ENCODE data around the gene RGS7.
A peak's percentile ranks its signal among the peaks of the same experiment; 100 is the strongest.
"Not testable (repeated sequence)": the region's sequence is repeated elsewhere in the genome, so short reads cannot be mapped to it uniquely, and the experiment has no call there.

The RGS7 gene

GRCh38 chr1:241097479-241097878 lies 259.5 kb downstream of the RGS7 start:
- no peaks in the 10 kb centered on the region for H3K27me3 ChIP-seq (ENCODE audit: control insufficient read depth, insufficient read depth, low read length)
- no peaks in the 10 kb centered on the region for H3K36me3 ChIP-seq (ENCODE audit: insufficient read depth, low read length)
- peaks cover 3% of the 10 kb centered on the region for H3K4me1 ChIP-seq (ENCODE audit: control insufficient read depth, insufficient read depth, low read length)
- H3K9me3 ChIP-seq (replicated peaks; ENCODE audit: low read length), result no peaks in the 10 kb centered on the region
- H3K4me2 ChIP-seq (ENCODE audit: low read length), result no peak overlapping the region
- H3K9ac ChIP-seq (ENCODE audit: low read depth, low read length), result no peak overlapping the region
- no peak overlapping the region for H3K4me3 ChIP-seq (ENCODE audit: low read length)

- Histone ChIP-seq H3K9me3 (replicated peaks; ENCODE audit: low read length) (no peaks in the 10 kb centered on the region), H3K4me2 (ENCODE audit: low read length) (no peak overlapping the region), H3K4me3 (ENCODE audit: low read length) (no peak overlapping the region), H3K4me1 (ENCODE audit: control insufficient read depth, insufficient read depth, low read length) (no peaks in the 10 kb centered on the region), H3K9ac (ENCODE audit: low read depth, low read length) (no peak overlapping the region), H3K36me3 (ENCODE audit: insufficient read depth, low read length) (no peaks in the 10 kb centered on the region), H3K27me3 (ENCODE audit: control insufficient read depth, insufficient read depth, low read length) (no peaks in the 10 kb centered on the region)
Measured at GRCh38 chr1:241096982-241097381, 260.0 kb downstream of the RGS7 start.

GRCh38 chr1:241095847-241096246 lies 261.2 kb downstream of the RGS7 start:
- Histone ChIP-seq H3K9me3 (replicated peaks; ENCODE audit: low read length) (no peaks in the 10 kb centered on the region), H3K9ac (ENCODE audit: low read depth, low read length) (no peak overlapping the region), H3K4me3 (ENCODE audit: low read length) (no peak overlapping the region), H3K27me3 (ENCODE audit: control insufficient read depth, insufficient read depth, low read length) (no peaks in the 10 kb centered on the region), H3K4me1 (ENCODE audit: control insufficient read depth, insufficient read depth, low read length) (no peaks in the 10 kb centered on the region), H3K36me3 (ENCODE audit: insufficient read depth, low read length) (no peaks in the 10 kb centered on the region), H3K4me2 (ENCODE audit: low read length) (no peak overlapping the region)

- H3K4me1 ChIP-seq (ENCODE audit: control insufficient read depth, insufficient read depth, low read length), result no peaks in the 10 kb centered on the region
Measured at GRCh38 chr1:241090798-241091197, 266.2 kb downstream of the RGS7 start.

GRCh38 chr1:241089066-241089465 lies 267.9 kb downstream of the RGS7 start:
- not testable (repeated sequence) for H3K4me1 ChIP-seq (ENCODE audit: control insufficient read depth, insufficient read depth, low read length); H3K9ac ChIP-seq (ENCODE audit: low read depth, low read length); H3K36me3 ChIP-seq (ENCODE audit: insufficient read depth, low read length); H3K27me3 ChIP-seq (ENCODE audit: control insufficient read depth, insufficient read depth, low read length); H3K9me3 ChIP-seq (replicated peaks; ENCODE audit: low read length); H3K4me3 ChIP-seq (ENCODE audit: low read length); H3K4me2 ChIP-seq (ENCODE audit: low read length)

More at GRCh38 chr1:241090798-241091197, 266.2 kb downstream of the RGS7 start:
- Histone ChIP-seq H3K4me2 (ENCODE audit: low read length) (no peak overlapping the region), H3K9ac (ENCODE audit: low read depth, low read length) (no peak overlapping the region), H3K36me3 (ENCODE audit: insufficient read depth, low read length) (no peaks in the 10 kb centered on the region), H3K9me3 (replicated peaks; ENCODE audit: low read length) (no peaks in the 10 kb centered on the region), H3K27me3 (ENCODE audit: control insufficient read depth, insufficient read depth, low read length) (no peaks in the 10 kb centered on the region), H3K4me3 (ENCODE audit: low read length) (no peak overlapping the region)

GRCh38 chr1:241088075-241088474 lies 268.9 kb downstream of the RGS7 start:
- H3K4me2 ChIP-seq (ENCODE audit: low read length); H3K4me1 ChIP-seq (ENCODE audit: control insufficient read depth, insufficient read depth, low read length); H3K36me3 ChIP-seq (ENCODE audit: insufficient read depth, low read length); H3K27me3 ChIP-seq (ENCODE audit: control insufficient read depth, insufficient read depth, low read length); H3K4me3 ChIP-seq (ENCODE audit: low read length); H3K9me3 ChIP-seq (replicated peaks; ENCODE audit: low read length); H3K9ac ChIP-seq (ENCODE audit: low read depth, low read length): not testable (repeated sequence)

GRCh38 chr1:241086686-241087085 lies 270.3 kb downstream of the RGS7 start:
- Histone ChIP-seq H3K9me3 (replicated peaks; ENCODE audit: low read length) (no peaks in the 10 kb centered on the region), H3K4me3 (ENCODE audit: low read length) (no peak overlapping the region), H3K4me2 (ENCODE audit: low read length) (no peak overlapping the region), H3K27me3 (ENCODE audit: control insufficient read depth, insufficient read depth, low read length) (no peaks in the 10 kb centered on the region), H3K9ac (ENCODE audit: low read depth, low read length) (no peak overlapping the region), H3K4me1 (ENCODE audit: control insufficient read depth, insufficient read depth, low read length) (peaks cover 3% of the 10 kb centered on the region), H3K36me3 (ENCODE audit: insufficient read depth, low read length) (no peaks in the 10 kb centered on the region)

- peaks cover 5% of the 10 kb centered on the region for H3K4me1 ChIP-seq (ENCODE audit: control insufficient read depth, insufficient read depth, low read length)
- H3K4me2 ChIP-seq (ENCODE audit: low read length), result no peak overlapping the region
- H3K9ac ChIP-seq (ENCODE audit: low read depth, low read length), result no peak overlapping the region
- no peaks in the 10 kb centered on the region for H3K9me3 ChIP-seq (replicated peaks; ENCODE audit: low read length)
- no peaks in the 10 kb centered on the region for H3K27me3 ChIP-seq (ENCODE audit: control insufficient read depth, insufficient read depth, low read length)
- no peaks in the 10 kb centered on the region for H3K36me3 ChIP-seq (ENCODE audit: insufficient read depth, low read length)
- no peak overlapping the region for H3K4me3 ChIP-seq (ENCODE audit: low read length)
Measured at GRCh38 chr1:241083285-241083684, 273.7 kb downstream of the RGS7 start.

- Histone ChIP-seq H3K4me2 (ENCODE audit: low read length) (no peak overlapping the region), H3K9ac (ENCODE audit: low read depth, low read length) (no peak overlapping the region), H3K36me3 (ENCODE audit: insufficient read depth, low read length) (no peaks in the 10 kb centered on the region), H3K4me1 (ENCODE audit: control insufficient read depth, insufficient read depth, low read length) (peaks cover 5% of the 10 kb centered on the region), H3K27me3 (ENCODE audit: control insufficient read depth, insufficient read depth, low read length) (no peaks in the 10 kb centered on the region), H3K4me3 (ENCODE audit: low read length) (no peak overlapping the region), H3K9me3 (replicated peaks; ENCODE audit: low read length) (no peaks in the 10 kb centered on the region)
Measured at GRCh38 chr1:241081473-241081872, 275.5 kb downstream of the RGS7 start.

- H3K4me3 ChIP-seq (ENCODE audit: low read length), result no peak overlapping the region
- H3K36me3 ChIP-seq (ENCODE audit: insufficient read depth, low read length), result no peaks in the 10 kb centered on the region
- H3K4me2 ChIP-seq (ENCODE audit: low read length), result no peak overlapping the region
- H3K9ac ChIP-seq (ENCODE audit: low read depth, low read length), result no peak overlapping the region
- peaks cover 5% of the 10 kb centered on the region for H3K4me1 ChIP-seq (ENCODE audit: control insufficient read depth, insufficient read depth, low read length)
- no peaks in the 10 kb centered on the region for H3K27me3 ChIP-seq (ENCODE audit: control insufficient read depth, insufficient read depth, low read length)
- no peaks in the 10 kb centered on the region for H3K9me3 ChIP-seq (replicated peaks; ENCODE audit: low read length)
Measured at GRCh38 chr1:241079459-241079858, 277.5 kb downstream of the RGS7 start.

- H3K4me3 ChIP-seq (ENCODE audit: low read length), result no peak overlapping the region
- H3K4me1 ChIP-seq (ENCODE audit: control insufficient read depth, insufficient read depth, low read length), result peaks cover 5% of the 10 kb centered on the region
- no peaks in the 10 kb centered on the region for H3K9me3 ChIP-seq (replicated peaks; ENCODE audit: low read length)
- H3K4me2 ChIP-seq (ENCODE audit: low read length), result no peak overlapping the region
- H3K36me3 ChIP-seq (ENCODE audit: insufficient read depth, low read length), result no peaks in the 10 kb centered on the region
- H3K9ac ChIP-seq (ENCODE audit: low read depth, low read length), result no peak overlapping the region
- H3K27me3 ChIP-seq (ENCODE audit: control insufficient read depth, insufficient read depth, low read length), result no peaks in the 10 kb centered on the region
Measured at GRCh38 chr1:241079047-241079446, 278.0 kb downstream of the RGS7 start.

- H3K4me1 ChIP-seq (ENCODE audit: control insufficient read depth, insufficient read depth, low read length), result peaks cover 5% of the 10 kb centered on the region
- H3K4me3 ChIP-seq (ENCODE audit: low read length), result no peak overlapping the region
- no peaks in the 10 kb centered on the region for H3K36me3 ChIP-seq (ENCODE audit: insufficient read depth, low read length)
- peak overlapping the region; percentile 25 for H3K9ac ChIP-seq (ENCODE audit: low read depth, low read length)
- no peak overlapping the region for H3K4me2 ChIP-seq (ENCODE audit: low read length)
- no peaks in the 10 kb centered on the region for H3K9me3 ChIP-seq (replicated peaks; ENCODE audit: low read length)
- H3K27me3 ChIP-seq (ENCODE audit: control insufficient read depth, insufficient read depth, low read length), result no peaks in the 10 kb centered on the region
Measured at GRCh38 chr1:241077386-241078147, 279.4 kb downstream of the RGS7 start.
